Esophagus muscularis mucosa (tissue), 3 donors: ENCODE data around the gene NOL8.

Experiments
- POLR2A ChIP-seq: fragments of 450-650 bp; IDR thresholded peaks from one replicate; pipeline ENCODE4 v1.6.1; 2017; ENCODE audit warnings: antibody characterized with exemption, moderate library complexity, mild to moderate bottlenecking, low read depth
- POLR2AphosphoS5 ChIP-seq, 2 donors: sonication (generic); formaldehyde crosslinking; IDR thresholded peaks; one replicate each; pipeline ENCODE4 v1.6.1; 2017; ENCODE audit warnings: antibody characterized with exemption in 2 of 2
- TF ChIP-seq, protein P1 (sequence below), 3 experiments: fragments of 200-600 bp in 2 of 3; fragments of 450-650 bp in 1 of 3; sonication (generic) in 2 of 3; IDR thresholded peaks; one replicate each; pipeline ENCODE4 v1.5.1; 2017 to 2019; ENCODE audit warnings: antibody characterized with exemption in 3 of 3, mild to moderate bottlenecking in 2 of 3, moderate library complexity in 1 of 3

DNA sequence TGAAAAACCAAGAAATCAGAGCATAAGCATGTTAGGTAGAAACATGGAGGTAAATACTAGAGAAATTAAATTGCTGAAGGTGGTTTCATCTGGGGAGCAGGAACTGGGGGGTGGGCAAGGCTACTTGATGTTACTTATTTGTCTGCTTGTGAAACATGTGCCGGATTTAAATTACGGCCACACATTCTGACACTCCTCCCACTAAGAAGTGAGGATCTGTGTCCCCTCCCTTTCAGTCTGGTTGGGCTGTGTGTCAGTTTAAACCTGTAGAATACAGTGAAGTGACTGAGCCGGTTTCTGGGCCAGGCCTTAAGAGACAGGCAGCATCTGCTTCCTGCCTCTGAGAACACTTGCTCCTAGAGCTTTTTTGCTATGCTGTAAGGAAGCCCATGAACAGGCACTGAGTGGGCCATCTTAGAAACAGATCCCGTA, 29.3 kb downstream of the NOL8 start:
- TF ChIP-seq, protein P1, sequence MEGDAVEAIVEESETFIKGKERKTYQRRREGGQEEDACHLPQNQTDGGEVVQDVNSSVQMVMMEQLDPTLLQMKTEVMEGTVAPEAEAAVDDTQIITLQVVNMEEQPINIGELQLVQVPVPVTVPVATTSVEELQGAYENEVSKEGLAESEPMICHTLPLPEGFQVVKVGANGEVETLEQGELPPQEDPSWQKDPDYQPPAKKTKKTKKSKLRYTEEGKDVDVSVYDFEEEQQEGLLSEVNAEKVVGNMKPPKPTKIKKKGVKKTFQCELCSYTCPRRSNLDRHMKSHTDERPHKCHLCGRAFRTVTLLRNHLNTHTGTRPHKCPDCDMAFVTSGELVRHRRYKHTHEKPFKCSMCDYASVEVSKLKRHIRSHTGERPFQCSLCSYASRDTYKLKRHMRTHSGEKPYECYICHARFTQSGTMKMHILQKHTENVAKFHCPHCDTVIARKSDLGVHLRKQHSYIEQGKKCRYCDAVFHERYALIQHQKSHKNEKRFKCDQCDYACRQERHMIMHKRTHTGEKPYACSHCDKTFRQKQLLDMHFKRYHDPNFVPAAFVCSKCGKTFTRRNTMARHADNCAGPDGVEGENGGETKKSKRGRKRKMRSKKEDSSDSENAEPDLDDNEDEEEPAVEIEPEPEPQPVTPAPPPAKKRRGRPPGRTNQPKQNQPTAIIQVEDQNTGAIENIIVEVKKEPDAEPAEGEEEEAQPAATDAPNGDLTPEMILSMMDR (IDR thresholded peaks at IDR 0.05) = no peak
- TF ChIP-seq POLR2AphosphoS5 (IDR thresholded peaks at IDR 0.05) = no peak
- TF ChIP-seq POLR2A = no peak
